Measurements from ENCODE around the gene PIK3R1.

- TF ChIP-seq CTCF (IDR thresholded peaks at IDR 0.05): no peak
- no peak for TF ChIP-seq POLR2A (IDR thresholded peaks at IDR 0.05)
These were observed 5.4 kb downstream of the PIK3R1 start for GRCh38 chr5:68220914-68221313.
